GM21528 (cell line): ENCODE measurements around the gene SLIT3.

Experiments
- ATAC-seq: cut with Tn5 transposase; IDR thresholded peaks from one replicate; pipeline ENCODE4 v1.9.1; 2021; ENCODE audit warnings: mild to moderate bottlenecking, moderate library complexity; ENCODE audit not compliant: unreplicated experiment, low FRiP score

Gene SLIT3

GRCh38 chr5:168910874-168911273 is 390.1 kb downstream of the SLIT3 start:
- ATAC-seq = no peak

GRCh38 chr5:168908207-168908606 is 392.7 kb downstream of the SLIT3 start:
- ATAC-seq = no peak

- ATAC-seq = no peak
These were observed 397.9 kb downstream of the SLIT3 start for GRCh38 chr5:168903061-168903460.

GRCh38 chr5:168899673-168900072 is 401.3 kb downstream of the SLIT3 start:
- ATAC-seq = no peak

- no peak for ATAC-seq
These were observed 401.7 kb downstream of the SLIT3 start for GRCh38 chr5:168899264-168899663.

GRCh38 chr5:168898247-168898911 is 402.6 kb downstream of the SLIT3 start:
- ATAC-seq = no peak

GRCh38 chr5:168897387-168898122 is 403.4 kb downstream of the SLIT3 start:
- ATAC-seq = no peak

GRCh38 chr5:168895295-168896071 is 405.5 kb downstream of the SLIT3 start:
- ATAC-seq = no peak

GRCh38 chr5:168893283-168893682 is 407.7 kb downstream of the SLIT3 start:
- no peak for ATAC-seq

- no peak for ATAC-seq
These were observed 408.2 kb downstream of the SLIT3 start for GRCh38 chr5:168892618-168893186.

- ATAC-seq = no peak
These were observed 409.8 kb downstream of the SLIT3 start for GRCh38 chr5:168890816-168891812.

GRCh38 chr5:168889039-168889438 is 411.9 kb downstream of the SLIT3 start:
- ATAC-seq = no peak

- ATAC-seq = no peak
These were observed 413.0 kb downstream of the SLIT3 start for GRCh38 chr5:168887931-168888330.

- no peak for ATAC-seq
These were observed 414.8 kb downstream of the SLIT3 start for GRCh38 chr5:168886157-168886556.

GRCh38 chr5:168885324-168886120 is 415.4 kb downstream of the SLIT3 start:
- ATAC-seq = no peak

GRCh38 chr5:168883991-168884390 is 416.9 kb downstream of the SLIT3 start:
- no peak for ATAC-seq

GRCh38 chr5:168883281-168883741 is 417.6 kb downstream of the SLIT3 start:
- ATAC-seq = no peak

GRCh38 chr5:168882283-168882682 is 418.7 kb downstream of the SLIT3 start:
- no peak for ATAC-seq
